Measurements from ENCODE around the gene TBC1D25.
"Not testable (repeated sequence)": the region's sequence is repeated elsewhere in the genome, so short reads cannot be mapped to it uniquely, and the experiment has no call there.

Gene TBC1D25

DNA sequence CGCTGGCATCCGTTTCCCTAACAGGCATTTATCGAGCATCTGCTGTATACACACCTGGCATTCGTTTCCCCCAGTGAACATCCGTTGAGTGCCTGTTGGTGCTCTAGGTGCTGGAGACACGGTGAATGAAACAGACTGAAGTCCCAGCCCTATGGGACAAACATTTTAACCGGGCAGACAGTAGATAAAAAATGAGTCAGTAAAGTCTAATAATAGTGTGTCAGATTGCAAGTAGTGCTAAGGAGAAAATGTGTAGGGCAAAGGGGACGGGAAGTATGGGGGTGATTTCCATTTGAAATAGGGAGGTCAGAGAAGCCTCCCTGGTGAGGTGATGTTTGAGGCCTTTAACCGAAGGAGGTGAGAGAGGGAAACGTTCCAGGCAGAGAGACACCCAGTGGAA is 23.2 kb upstream of the TBC1D25 start:
- no peak for DNase-seq (ENCODE audit: low read depth)

- no peak for DNase-seq (ENCODE audit: low read depth)
These were observed 22.5 kb upstream of the TBC1D25 start for GRCh38 chrX:48516987-48517386.

DNA sequence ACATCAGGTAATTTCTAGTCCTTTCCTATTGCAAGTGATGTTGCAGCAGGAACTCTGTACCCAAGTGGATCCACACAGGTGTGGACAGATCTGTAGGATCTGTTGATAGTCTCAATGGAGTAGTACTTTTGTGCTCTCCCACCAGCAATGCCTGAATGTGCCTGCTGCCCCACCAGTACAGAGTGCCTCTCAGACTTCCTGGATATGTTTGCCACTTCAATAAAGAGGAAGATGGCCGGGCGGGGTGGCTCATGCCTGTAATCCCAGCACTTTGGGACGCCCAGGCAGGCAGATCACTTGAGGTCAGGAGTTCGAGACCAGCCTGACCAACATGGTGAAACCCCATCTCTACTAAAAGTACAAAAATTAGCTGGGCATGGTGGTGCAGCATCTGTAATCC is 20.0 kb upstream of the TBC1D25 start:
- not testable (repeated sequence) for DNase-seq (ENCODE audit: low read depth)

- DNase-seq (ENCODE audit: low read depth) = no peak
These were observed 19.1 kb upstream of the TBC1D25 start for GRCh38 chrX:48520455-48520854.

DNA sequence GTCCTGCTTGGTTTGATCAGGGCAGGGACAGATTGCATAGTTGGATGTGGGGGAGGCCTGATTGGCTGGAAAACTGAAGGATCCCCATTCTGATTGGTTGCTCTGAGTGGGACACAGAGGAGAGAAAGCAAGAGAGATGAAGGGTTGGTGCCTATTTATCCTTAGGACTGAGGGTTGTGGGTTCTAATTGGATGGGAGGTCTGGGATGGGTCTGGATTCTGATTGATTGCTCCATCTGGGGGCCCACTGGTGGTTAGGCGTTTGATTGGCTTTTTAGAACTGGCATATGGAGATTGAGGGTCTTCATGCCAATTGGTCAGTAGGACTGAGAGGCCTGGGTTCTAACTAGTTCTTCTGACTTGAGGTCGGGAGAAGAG is 18.6 kb upstream of the TBC1D25 start:
- no peak for DNase-seq (ENCODE audit: low read depth)

- DNase-seq (ENCODE audit: low read depth) = peak; percentile 84
These were observed 17.9 kb upstream of the TBC1D25 start, which contains the start of gene EBP for GRCh38 chrX:48521353-48522243. Gene EBP, plus strand, starts transcription at chrX:48521808. Its CDS starts 1,964 bp downstream, at chrX:48523772.

- no peak for DNase-seq (ENCODE audit: low read depth)
These were observed 17.2 kb upstream of the TBC1D25 start for GRCh38 chrX:48522291-48522690.

DNA sequence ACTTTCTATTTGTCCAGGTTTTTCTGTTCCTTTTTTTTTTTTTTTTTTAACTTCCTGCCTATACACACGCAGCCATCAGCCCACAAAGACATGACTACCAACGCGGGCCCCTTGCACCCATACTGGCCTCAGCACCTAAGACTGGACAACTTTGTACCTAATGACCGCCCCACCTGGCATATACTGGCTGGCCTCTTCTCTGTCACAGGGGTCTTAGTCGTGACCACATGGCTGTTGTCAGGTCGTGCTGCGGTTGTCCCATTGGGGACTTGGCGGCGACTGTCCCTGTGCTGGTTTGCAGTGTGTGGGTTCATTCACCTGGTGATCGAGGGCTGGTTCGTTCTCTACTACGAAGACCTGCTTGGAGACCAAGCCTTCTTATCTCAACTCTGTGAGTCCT is 15.8 kb upstream of the TBC1D25 start:
- no peak for DNase-seq (ENCODE audit: low read depth)

GRCh38 chrX:48525853-48526252 is 13.7 kb upstream of the TBC1D25 start:
- peak; percentile 23 for DNase-seq (ENCODE audit: low read depth)

GRCh38 chrX:48530736-48531135 is 8.8 kb upstream of the TBC1D25 start:
- DNase-seq (ENCODE audit: low read depth) = no peak

DNA sequence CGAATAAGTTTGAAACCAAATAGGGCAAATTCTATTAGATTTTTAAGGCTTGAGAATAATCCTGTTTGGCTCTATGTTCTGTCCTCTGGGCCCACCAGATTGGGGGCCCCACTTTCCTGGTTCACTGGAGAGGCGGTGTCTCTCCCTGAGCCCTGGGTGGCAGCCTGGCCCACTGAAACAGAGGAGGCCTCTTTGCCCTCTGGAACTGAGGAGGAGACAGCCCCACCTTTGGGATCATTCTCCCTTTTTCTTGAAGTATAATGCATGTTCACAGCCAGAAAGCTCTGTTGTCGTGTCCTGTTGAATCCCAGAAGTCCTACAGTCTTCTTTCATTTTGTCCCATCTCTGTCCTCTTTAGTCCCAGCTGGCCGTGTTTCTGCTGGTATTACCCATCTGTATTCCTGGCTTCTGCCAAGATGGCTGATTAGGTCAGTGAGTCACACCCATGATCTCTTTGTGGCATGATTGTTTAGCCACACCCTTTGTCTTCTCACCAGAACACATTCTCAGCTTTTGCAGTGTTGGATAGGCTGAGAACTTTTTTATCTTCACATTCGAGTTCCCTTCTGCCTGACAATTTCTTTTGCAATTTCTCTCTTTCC is 8.1 kb upstream of the TBC1D25 start:
- DNase-seq (ENCODE audit: low read depth) = peak; percentile 79

DNA sequence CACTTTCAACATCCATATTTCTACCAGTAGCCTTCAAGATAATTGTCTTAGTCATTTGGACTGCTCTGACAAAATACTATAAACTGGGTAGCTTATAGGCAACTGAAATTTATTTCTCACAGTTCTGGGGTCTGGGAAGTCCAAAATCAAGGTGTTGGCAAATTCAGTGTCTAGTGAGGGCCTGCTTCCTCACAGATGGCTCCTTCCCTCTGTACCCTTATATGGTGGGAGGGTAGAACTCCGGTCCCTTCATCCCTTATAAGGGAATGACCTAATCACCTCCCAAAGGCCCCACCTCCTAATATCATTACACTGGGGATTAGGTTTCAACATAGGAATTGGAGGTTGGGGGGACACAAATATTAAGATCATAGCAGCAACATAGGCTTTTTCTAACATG is 7.4 kb upstream of the TBC1D25 start:
- DNase-seq (ENCODE audit: low read depth) = peak; percentile 17

- DNase-seq (ENCODE audit: low read depth) = no peak
These were observed 6.3 kb upstream of the TBC1D25 start for GRCh38 chrX:48533165-48533564.

DNA sequence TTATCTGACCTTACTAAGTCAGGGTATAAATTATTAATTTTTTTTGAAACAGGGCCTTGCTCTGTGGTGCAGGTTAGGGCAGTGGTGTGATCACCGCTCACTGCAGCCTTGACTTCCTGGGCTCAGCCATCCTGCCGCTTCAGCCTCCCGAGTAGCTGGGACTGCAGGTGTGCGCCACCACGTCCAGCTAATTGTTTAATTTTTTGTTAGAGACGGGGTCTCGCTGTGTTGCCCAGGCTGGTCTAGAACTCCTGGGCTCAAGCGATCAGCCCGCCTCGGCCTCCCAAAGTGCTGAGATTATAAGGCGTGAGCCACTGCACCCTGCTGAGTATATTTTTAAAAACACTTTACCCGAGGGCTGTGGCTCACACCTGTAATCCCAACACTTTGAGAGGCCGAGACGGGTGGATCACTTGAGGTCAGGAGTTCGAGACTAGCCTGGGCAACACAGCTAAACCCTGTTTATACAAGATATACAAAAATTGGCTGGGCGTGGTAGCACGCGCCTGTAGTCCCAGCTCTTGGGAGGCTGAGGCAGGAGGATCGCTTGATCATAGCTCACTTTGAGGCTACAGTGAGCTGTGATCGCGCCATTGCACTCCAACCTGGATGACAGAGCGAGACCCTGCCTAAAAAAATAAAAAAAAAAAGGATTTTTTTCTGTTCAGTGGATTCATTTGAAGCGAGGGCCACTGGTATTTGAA is 721 bp upstream of the TBC1D25 start:
- DNase-seq (ENCODE audit: low read depth) = no peak

GRCh38 chrX:48540028-48540375 is 488 bp downstream of the TBC1D25 start:
- peak; percentile 52 for DNase-seq (ENCODE audit: low read depth)

- no peak for DNase-seq (ENCODE audit: low read depth)
These were observed 966 bp downstream of the TBC1D25 start for GRCh38 chrX:48540480-48540879.

GRCh38 chrX:48541140-48541814 is 1.8 kb downstream of the TBC1D25 start:
- DNase-seq (ENCODE audit: low read depth) = no peak

DNA sequence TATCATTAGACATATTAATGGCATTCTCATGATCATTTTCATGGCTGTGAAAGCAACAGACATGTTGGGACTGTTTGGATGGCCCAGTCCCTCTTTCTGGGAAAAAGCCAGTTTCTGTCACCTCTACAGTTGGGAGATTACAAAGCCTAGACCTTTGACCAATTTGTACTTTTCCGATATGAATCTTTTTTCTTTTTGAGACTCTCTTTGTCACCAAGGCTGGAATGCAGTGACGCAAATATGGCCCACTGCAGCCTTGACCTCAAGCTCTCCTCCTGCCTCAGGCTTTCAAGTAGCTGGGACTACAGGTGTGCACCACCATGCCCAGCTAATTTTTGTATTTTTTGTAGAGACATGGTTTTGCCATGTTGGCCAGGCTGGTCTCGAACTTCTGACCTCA is 9.4 kb downstream of the TBC1D25 start:
- DNase-seq (ENCODE audit: low read depth) = no peak

DNA sequence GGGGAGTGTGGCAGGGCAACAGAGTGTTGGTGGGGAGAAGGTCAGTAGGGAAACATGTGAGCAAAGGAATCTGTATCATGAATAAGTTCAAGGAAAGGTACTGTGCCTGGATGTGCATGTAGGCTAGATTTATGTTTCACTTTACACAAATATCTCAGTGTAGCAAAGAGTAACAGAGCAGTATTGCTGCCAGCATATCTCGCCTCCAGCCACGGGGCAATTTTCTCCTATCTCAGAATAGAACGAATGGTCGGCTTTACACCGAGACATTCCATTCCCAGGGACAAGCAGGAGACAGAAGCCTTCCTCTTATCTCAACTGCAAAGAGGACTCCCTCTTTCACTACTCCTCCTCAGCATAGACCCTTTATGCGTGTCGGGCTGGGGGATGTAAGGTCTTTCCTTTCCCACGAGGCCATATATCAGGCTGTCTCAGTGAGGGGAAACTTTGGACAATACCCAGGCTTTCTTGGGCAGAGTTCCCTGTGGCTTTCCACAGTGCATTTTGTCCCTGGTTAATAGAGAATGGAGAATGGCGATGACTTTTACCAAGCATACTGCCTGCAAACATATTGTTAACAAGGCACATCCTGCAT is 16.3 kb downstream of the TBC1D25 start:
- not testable (repeated sequence) for DNase-seq (ENCODE audit: low read depth)

- peak; percentile 89 for DNase-seq (ENCODE audit: low read depth)
These were observed 18.8 kb downstream of the TBC1D25 start for GRCh38 chrX:48558271-48558670.

DNA sequence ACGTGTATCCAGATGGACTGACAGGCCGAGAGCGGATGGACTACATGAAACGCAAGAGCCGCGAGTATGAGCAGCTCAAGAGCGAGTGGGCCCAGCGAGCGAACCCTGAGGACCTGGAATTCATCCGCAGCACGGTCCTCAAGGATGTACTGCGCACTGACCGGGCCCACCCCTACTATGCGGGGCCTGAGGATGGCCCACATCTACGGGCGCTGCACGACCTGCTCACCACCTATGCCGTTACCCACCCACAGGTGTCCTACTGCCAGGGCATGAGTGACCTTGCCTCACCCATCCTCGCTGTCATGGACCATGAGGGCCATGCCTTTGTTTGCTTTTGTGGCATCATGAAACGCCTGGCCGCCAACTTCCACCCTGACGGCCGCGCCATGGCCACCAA is 20.1 kb downstream of the TBC1D25 start:
- DNase-seq (ENCODE audit: low read depth) = no peak

GRCh38 chrX:48560056-48560455 is 20.5 kb downstream of the TBC1D25 start:
- DNase-seq (ENCODE audit: low read depth) = no peak
